ENCODE data around the gene TMEM179.

TMEM179 gene

DNA sequence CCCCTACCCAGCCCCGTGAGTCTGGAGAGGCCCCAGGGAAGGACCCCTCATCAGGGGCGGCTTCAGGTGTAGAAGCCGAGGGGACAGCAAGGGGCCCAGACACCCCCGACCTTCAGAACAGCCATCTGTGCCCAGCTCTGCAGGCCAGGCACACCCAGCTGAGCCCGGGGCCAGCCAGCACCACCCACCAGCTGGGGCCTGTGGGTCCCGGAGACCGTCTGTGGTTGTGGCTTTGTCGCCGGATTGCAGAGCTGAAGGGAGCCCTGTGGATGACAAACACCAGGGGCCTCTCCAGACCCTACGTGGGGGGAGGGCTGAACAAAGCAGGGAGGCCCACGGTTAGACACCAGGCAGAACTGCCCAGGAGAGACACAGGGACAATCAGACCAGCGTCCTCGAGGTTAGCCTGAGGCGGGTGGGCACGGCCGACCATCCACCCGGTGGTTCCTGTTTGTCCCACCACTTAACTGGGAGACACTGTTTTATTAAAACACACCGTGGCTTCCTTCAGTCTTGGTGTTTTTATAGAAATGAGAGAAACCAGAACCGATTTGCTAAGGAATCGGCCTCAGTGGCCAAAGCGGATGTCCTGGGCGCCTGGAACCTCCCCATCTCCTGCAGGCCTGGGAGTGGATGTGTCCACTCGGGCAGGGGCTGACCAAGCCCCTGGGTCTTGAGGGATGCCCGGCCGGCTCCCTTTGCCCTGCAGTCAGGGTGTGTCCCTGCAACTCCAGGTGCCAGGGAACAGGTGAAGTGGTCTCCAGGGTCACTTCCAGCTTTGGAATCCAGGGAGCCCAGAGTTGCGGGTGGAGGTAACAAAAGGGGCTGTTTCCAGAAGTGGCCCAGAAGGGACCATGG lies 15.0 kb downstream of the TMEM179 start:
- no peak for TF ChIP-seq EZH2phosphoT487 (IDR thresholded peaks at IDR 0.05; ENCODE audit: borderline replicate concordance, low read length)
- TF ChIP-seq, protein P1, sequence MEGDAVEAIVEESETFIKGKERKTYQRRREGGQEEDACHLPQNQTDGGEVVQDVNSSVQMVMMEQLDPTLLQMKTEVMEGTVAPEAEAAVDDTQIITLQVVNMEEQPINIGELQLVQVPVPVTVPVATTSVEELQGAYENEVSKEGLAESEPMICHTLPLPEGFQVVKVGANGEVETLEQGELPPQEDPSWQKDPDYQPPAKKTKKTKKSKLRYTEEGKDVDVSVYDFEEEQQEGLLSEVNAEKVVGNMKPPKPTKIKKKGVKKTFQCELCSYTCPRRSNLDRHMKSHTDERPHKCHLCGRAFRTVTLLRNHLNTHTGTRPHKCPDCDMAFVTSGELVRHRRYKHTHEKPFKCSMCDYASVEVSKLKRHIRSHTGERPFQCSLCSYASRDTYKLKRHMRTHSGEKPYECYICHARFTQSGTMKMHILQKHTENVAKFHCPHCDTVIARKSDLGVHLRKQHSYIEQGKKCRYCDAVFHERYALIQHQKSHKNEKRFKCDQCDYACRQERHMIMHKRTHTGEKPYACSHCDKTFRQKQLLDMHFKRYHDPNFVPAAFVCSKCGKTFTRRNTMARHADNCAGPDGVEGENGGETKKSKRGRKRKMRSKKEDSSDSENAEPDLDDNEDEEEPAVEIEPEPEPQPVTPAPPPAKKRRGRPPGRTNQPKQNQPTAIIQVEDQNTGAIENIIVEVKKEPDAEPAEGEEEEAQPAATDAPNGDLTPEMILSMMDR (IDR thresholded peaks at IDR 0.05; ENCODE audit: low read depth, low read length, poor library complexity, severe bottlenecking): no peak

DNA sequence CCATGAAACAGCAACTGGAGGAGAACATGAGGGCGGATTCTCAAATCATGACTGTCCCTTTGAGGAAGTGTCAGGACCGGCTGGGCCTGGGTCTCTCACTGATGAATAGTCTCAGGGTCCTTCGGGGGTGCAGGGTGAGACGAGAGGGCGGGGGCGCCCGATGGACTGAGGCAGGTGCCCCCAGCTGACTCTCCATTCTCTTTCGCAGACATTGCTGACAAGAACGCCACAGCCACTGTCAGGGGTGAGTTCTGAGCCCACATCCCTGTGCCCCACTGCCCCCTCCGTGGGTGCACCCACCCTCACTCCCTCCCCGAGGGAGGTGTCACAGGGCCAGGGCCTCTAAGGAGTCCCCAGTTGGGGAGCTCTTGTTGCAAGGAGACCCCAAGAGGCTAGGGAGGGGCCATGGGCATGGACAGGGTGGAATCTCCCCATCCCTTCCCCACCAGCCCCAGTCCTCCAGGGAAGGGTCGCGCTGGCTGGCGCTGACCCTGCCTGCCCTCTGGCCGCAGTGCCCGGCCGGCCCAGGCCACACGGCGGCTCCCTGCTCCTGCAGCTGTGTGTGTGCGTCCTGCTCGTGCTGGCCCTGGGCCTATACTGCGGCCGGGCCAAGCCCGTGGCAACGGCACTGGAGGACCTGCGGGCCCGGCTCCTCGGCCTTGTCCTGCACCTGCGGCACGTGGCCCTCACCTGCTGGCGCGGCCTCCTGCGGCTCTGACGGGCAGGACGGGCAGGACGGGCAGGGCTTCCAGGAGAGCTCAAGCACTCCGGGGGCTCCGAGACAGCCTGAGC lies 16.3 kb downstream of the TMEM179 start:
- Histone ChIP-seq H3K36me3 (ENCODE audit: control insufficient read depth, low read length) (no peaks in the 10 kb centered on the region), H3K9me3 (ENCODE audit: control insufficient read depth, insufficient read depth, low read length) (no peaks in the 10 kb centered on the region), H3K4me2 (ENCODE audit: low read length) (no peak overlapping the region), H3K4me1 (ENCODE audit: control insufficient read depth, low read length) (no peaks in the 10 kb centered on the region), H3K9me2 (replicated peaks; ENCODE audit: control insufficient read depth, low read length) (no peaks in the 10 kb centered on the region), H3K79me2 (ENCODE audit: control insufficient read depth, low read length) (no peaks in the 10 kb centered on the region), H3K27me3 (ENCODE audit: control insufficient read depth, low read length) (no peaks in the 10 kb centered on the region), H4K20me1 (ENCODE audit: control insufficient read depth, insufficient read depth, low read depth, low read length) (no peaks in the 10 kb centered on the region), H3K27ac (ENCODE audit: low read depth, low read length) (no peak overlapping the region), H3F3A (ENCODE audit: control insufficient read depth, insufficient read depth) (no peaks in the 10 kb centered on the region), H3K4me3 (ENCODE audit: low read length) (no peak overlapping the region)
- TF ChIP-seq, protein P1 (IDR thresholded peaks at IDR 0.05; ENCODE audit: low read depth, low read length, poor library complexity, severe bottlenecking): no peak
- no peak for TF ChIP-seq EZH2phosphoT487 (IDR thresholded peaks at IDR 0.05; ENCODE audit: borderline replicate concordance, low read length)

More for the DNA sequence above, 15.0 kb downstream of the TMEM179 start:
- H3K36me3 ChIP-seq (ENCODE audit: control insufficient read depth, low read length): no peaks in the 10 kb centered on the region
- H3K4me2 ChIP-seq (ENCODE audit: low read length): no peak overlapping the region
- no peaks in the 10 kb centered on the region for H3K27me3 ChIP-seq (ENCODE audit: control insufficient read depth, low read length)
- H3K9me3 ChIP-seq (ENCODE audit: control insufficient read depth, insufficient read depth, low read length): no peaks in the 10 kb centered on the region
- no peaks in the 10 kb centered on the region for H4K20me1 ChIP-seq (ENCODE audit: control insufficient read depth, insufficient read depth, low read depth, low read length)
- no peak overlapping the region for H3K4me3 ChIP-seq (ENCODE audit: low read length)
- H3K79me2 ChIP-seq (ENCODE audit: control insufficient read depth, low read length): no peaks in the 10 kb centered on the region
- no peaks in the 10 kb centered on the region for H3K4me1 ChIP-seq (ENCODE audit: control insufficient read depth, low read length)
- H3F3A ChIP-seq (ENCODE audit: control insufficient read depth, insufficient read depth): no peaks in the 10 kb centered on the region
- H3K27ac ChIP-seq (ENCODE audit: low read depth, low read length): no peak overlapping the region
- H3K9me2 ChIP-seq (replicated peaks; ENCODE audit: control insufficient read depth, low read length): no peaks in the 10 kb centered on the region

- Histone ChIP-seq H3K36me3 (ENCODE audit: control insufficient read depth, low read length) (no peaks in the 10 kb centered on the region), H3K9me3 (ENCODE audit: control insufficient read depth, insufficient read depth, low read length) (no peaks in the 10 kb centered on the region), H3K27me3 (ENCODE audit: control insufficient read depth, low read length) (no peaks in the 10 kb centered on the region), H4K20me1 (ENCODE audit: control insufficient read depth, insufficient read depth, low read depth, low read length) (no peaks in the 10 kb centered on the region), H3K9me2 (replicated peaks; ENCODE audit: control insufficient read depth, low read length) (no peaks in the 10 kb centered on the region), H3K4me2 (ENCODE audit: low read length) (no peak overlapping the region), H3K79me2 (ENCODE audit: control insufficient read depth, low read length) (no peaks in the 10 kb centered on the region), H3F3A (ENCODE audit: control insufficient read depth, insufficient read depth) (no peaks in the 10 kb centered on the region), H3K4me3 (ENCODE audit: low read length) (no peak overlapping the region), H3K27ac (ENCODE audit: low read depth, low read length) (no peak overlapping the region), H3K4me1 (ENCODE audit: control insufficient read depth, low read length) (no peaks in the 10 kb centered on the region)
- TF ChIP-seq, protein P1 (IDR thresholded peaks at IDR 0.05; ENCODE audit: low read depth, low read length, poor library complexity, severe bottlenecking): no peak
- TF ChIP-seq EZH2phosphoT487 (IDR thresholded peaks at IDR 0.05; ENCODE audit: borderline replicate concordance, low read length): no peak
Observed at GRCh38 chr14:104587641-104588040, 16.9 kb downstream of the TMEM179 start.

All from DOHH2 (cell line).